ENCODE results near the gene LCK.

GRCh38 chr1:32263744-32264143 is 12.7 kb downstream of the LCK start:
- no peak for TF ChIP-seq CTCF (IDR thresholded peaks at IDR 0.05)
- TF ChIP-seq EZH2phosphoT487 (IDR thresholded peaks at IDR 0.05; ENCODE audit: borderline replicate concordance, low read depth) = no peak
- no peak for TF ChIP-seq RXRA (IDR thresholded peaks at IDR 0.05; ENCODE audit: borderline replicate concordance, low read depth)
- no peak for TF ChIP-seq RAD21 (IDR thresholded peaks at IDR 0.05; ENCODE audit: low read length)
- TF ChIP-seq POLR2AphosphoS5 (IDR thresholded peaks at IDR 0.05; ENCODE audit: low read depth, low read length) = no peak
- TF ChIP-seq, protein P1, sequence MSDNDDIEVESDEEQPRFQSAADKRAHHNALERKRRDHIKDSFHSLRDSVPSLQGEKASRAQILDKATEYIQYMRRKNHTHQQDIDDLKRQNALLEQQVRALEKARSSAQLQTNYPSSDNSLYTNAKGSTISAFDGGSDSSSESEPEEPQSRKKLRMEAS (IDR thresholded peaks at IDR 0.05; ENCODE audit: low read depth) = no peak
- no peak for TF ChIP-seq USF1 (IDR thresholded peaks at IDR 0.05; ENCODE audit: borderline replicate concordance, low read depth)
- TF ChIP-seq SIN3A (IDR thresholded peaks at IDR 0.05; ENCODE audit: borderline replicate concordance, low read depth, low read length) = no peak
- TF ChIP-seq EP300 (IDR thresholded peaks at IDR 0.05; ENCODE audit: borderline replicate concordance in 1 of 2, low read depth in 1 of 2, low read length in 1 of 2) = no peak
- no peak for TF ChIP-seq SMC3 (IDR thresholded peaks at IDR 0.05; ENCODE audit: low read depth, low read length)
- TF ChIP-seq GABPA (IDR thresholded peaks at IDR 0.05; ENCODE audit: low read depth) = no peak
- TF ChIP-seq, protein P2, sequence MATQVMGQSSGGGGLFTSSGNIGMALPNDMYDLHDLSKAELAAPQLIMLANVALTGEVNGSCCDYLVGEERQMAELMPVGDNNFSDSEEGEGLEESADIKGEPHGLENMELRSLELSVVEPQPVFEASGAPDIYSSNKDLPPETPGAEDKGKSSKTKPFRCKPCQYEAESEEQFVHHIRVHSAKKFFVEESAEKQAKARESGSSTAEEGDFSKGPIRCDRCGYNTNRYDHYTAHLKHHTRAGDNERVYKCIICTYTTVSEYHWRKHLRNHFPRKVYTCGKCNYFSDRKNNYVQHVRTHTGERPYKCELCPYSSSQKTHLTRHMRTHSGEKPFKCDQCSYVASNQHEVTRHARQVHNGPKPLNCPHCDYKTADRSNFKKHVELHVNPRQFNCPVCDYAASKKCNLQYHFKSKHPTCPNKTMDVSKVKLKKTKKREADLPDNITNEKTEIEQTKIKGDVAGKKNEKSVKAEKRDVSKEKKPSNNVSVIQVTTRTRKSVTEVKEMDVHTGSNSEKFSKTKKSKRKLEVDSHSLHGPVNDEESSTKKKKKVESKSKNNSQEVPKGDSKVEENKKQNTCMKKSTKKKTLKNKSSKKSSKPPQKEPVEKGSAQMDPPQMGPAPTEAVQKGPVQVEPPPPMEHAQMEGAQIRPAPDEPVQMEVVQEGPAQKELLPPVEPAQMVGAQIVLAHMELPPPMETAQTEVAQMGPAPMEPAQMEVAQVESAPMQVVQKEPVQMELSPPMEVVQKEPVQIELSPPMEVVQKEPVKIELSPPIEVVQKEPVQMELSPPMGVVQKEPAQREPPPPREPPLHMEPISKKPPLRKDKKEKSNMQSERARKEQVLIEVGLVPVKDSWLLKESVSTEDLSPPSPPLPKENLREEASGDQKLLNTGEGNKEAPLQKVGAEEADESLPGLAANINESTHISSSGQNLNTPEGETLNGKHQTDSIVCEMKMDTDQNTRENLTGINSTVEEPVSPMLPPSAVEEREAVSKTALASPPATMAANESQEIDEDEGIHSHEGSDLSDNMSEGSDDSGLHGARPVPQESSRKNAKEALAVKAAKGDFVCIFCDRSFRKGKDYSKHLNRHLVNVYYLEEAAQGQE (IDR thresholded peaks at IDR 0.05; ENCODE audit: low read depth, low read length) = no peak
- no peak for TF ChIP-seq USF2 (IDR thresholded peaks at IDR 0.05; ENCODE audit: borderline replicate concordance, low read depth, low read length)

All from SK-N-SH (cell line).